ENCODE results near the gene KHDRBS1.

DNA sequence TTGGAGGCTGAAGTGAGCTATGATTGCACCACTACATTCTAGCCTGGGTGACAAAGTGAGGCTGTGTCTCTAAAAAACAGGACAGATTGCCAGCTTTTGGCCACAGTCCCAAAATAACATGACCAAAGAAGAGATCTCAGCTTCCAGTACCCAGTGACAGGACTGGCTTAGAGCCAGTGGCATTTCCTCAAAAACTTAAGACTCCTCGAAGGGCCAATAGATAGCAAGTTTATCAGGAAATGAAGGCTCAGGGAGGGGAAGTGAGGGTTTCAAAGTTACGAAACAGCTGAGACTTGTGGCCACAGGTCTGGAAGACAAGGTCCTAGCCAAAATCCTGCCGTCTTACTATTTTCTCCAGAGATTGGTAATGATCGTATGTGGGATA is 52.8 kb downstream of the KHDRBS1 start:
- TF ChIP-seq CTCF (IDR thresholded peaks at IDR 0.05): no peak
- peak in 1 of 4 donors; percentile 12 for TF ChIP-seq POLR2A (IDR thresholded peaks at IDR 0.05)
